Activated CD4-positive, alpha-beta T cell treated with anti-CD3 and anti-CD28 coated beads, Interleukin-2, amount 50 U/mL, for 24 hours (primary cell): ENCODE data around the gene TUBB.
"Not testable (repeated sequence)": the region's sequence is repeated elsewhere in the genome, so short reads cannot be mapped to it uniquely, and the experiment has no call there.

ENCODE experiments used
- DNase-seq, 2 donors: peaks; one replicate each; pipeline ENCODE4 v3.0.0-alpha.2; 2020; ENCODE audit warnings: low read depth in 1 of 2, low spot score in 1 of 2

Gene TUBB

GRCh38 chr6:30759575-30760239 lies 39.6 kb downstream of the TUBB start:
- DNase-seq: no peak

- no peak for DNase-seq
These were observed 40.4 kb downstream of the TUBB start for GRCh38 chr6:30760549-30760948.

GRCh38 chr6:30761791-30762429 lies 41.8 kb downstream of the TUBB start:
- no peak for DNase-seq

GRCh38 chr6:30763155-30763617 lies 43.0 kb downstream of the TUBB start:
- no peak for DNase-seq

GRCh38 chr6:30763618-30764489 lies 43.7 kb downstream of the TUBB start:
- no peak for DNase-seq

- DNase-seq: not testable (repeated sequence)
These were observed 44.4 kb downstream of the TUBB start for GRCh38 chr6:30764490-30765043.

- not testable (repeated sequence) for DNase-seq
These were observed 45.3 kb downstream of the TUBB start for GRCh38 chr6:30765495-30765894.

- DNase-seq: no peak
These were observed 46.5 kb downstream of the TUBB start for GRCh38 chr6:30766461-30767157.

- no peak for DNase-seq
These were observed 47.2 kb downstream of the TUBB start for GRCh38 chr6:30767158-30767943.

GRCh38 chr6:30767944-30768301 lies 47.8 kb downstream of the TUBB start:
- DNase-seq: no peak

- no peak for DNase-seq
These were observed 48.5 kb downstream of the TUBB start for GRCh38 chr6:30768634-30769087.

GRCh38 chr6:30769088-30769852 lies 49.1 kb downstream of the TUBB start:
- peak; percentile 57 to 83 for DNase-seq

- DNase-seq: no peak
These were observed 49.8 kb downstream of the TUBB start for GRCh38 chr6:30769853-30770524.

- no peak for DNase-seq
These were observed 50.4 kb downstream of the TUBB start for GRCh38 chr6:30770592-30770991.

GRCh38 chr6:30774701-30775100 lies 54.5 kb downstream of the TUBB start:
- DNase-seq: no peak
